Adrenal gland (tissue), 5 donors: Measurements from ENCODE around the gene KLHL15.

Experiments used
- CTCF ChIP-seq, 6 experiments: fragments of 450-650 bp in 4 of 6; fragments of 200-600 bp in 2 of 6; sonication (generic) in 1 of 6; IDR thresholded peaks; 1 replicate in 5 of 6; 2 replicates in 1 of 6; pipeline versions ENCODE4 v1.5.1 to v1.8.0; 2016 to 2021; ENCODE audit warnings: antibody characterized with exemption in 6 of 6, mild to moderate bottlenecking in 2 of 6, moderate library complexity in 1 of 6
- POLR2A ChIP-seq, 2 donors: fragments of 450-650 bp; IDR thresholded peaks; one replicate each; pipeline ENCODE4 v1.6.1; 2017; ENCODE audit warnings: antibody characterized with exemption in 2 of 2, mild to moderate bottlenecking in 2 of 2, moderate library complexity in 1 of 2
- donor health status: DM: no; HTN: no; CAD: no.

DNA sequence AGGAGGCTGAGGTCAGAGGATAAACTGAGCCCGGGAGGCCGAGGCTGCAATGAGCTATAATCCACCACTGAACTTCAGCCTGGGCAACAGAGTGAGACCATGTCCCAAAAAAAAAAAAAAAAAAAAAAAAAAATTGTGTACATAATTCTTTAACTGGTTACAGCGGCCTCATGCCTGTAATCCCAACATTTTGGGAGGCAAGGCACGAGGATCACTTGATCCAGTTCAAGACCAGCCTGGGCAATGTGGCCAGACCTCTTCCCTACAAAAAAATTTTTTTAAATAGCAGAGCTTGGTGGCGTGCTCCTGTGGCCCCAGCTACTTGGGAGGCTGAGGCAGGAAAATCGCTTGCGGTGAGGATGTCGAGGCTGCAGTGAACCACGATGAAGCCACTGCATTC is 9.3 kb downstream of the KLHL15 start:
- TF ChIP-seq CTCF (IDR thresholded peaks at IDR 0.05): no peak
- no peak for TF ChIP-seq POLR2A (IDR thresholded peaks at IDR 0.05)
